Measurements from ENCODE around the gene CMTM7. TPM values are rescaled to one million over a fixed set of nuclear protein-coding genes. Genes with fewer than 3 reads are reported as not detected.
A peak's percentile ranks its signal among the peaks of the same experiment; 100 is the strongest.

The CMTM7 gene
- polyA plus RNA-seq, 3 donors: 100 to 148 (median 146) TPM

- no peak for DNase-seq
- Mint-ChIP-seq H3K27ac (peak overlapping the region; percentile 87 to 99 (median 96)), H3K36me3 (peaks cover 66 to 83% of the 10 kb centered on the region in 2 donors), H3K27me3 (ENCODE audit: low read depth in 3 of 3) (no peaks in the 10 kb centered on the region), H3K9me3 (no peaks in the 10 kb centered on the region), H3K4me1 (peaks cover 41% of the 10 kb centered on the region), H3K4me3 (no peak overlapping the region)
- intact Hi-C loops (cut with micrococcal nuclease): no loop called here
- TF ChIP-seq CTCF (IDR thresholded peaks at IDR 0.05): no peak
- Histone ChIP-seq H2AFZ (ENCODE audit: insufficient read depth, low read depth, low read length, poor library complexity, severe bottlenecking) (no peak overlapping the region), H3K4me1 (ENCODE audit: control insufficient read depth in 1 of 2, insufficient read depth in 2 of 2, low read length in 2 of 2) (peaks cover 19 to 32% of the 10 kb centered on the region in 2 donors), H3K9me3 (replicated peaks in 1 of 2; ENCODE audit: control insufficient read depth in 1 of 2, insufficient read depth in 1 of 2, low read length in 2 of 2) (no peaks in the 10 kb centered on the region), H3K4me2 (replicated peaks; ENCODE audit: extremely low read depth, low read length, poor library complexity, severe bottlenecking) (peak overlapping the region; percentile 71), H4K20me1 (ENCODE audit: insufficient read depth, low read length) (no peaks in the 10 kb centered on the region), H3K36me3 (replicated peaks in 1 of 2; ENCODE audit: control insufficient read depth in 1 of 2, insufficient read depth in 2 of 2, low read length in 2 of 2) (peaks cover 48 to 75% of the 10 kb centered on the region in 2 donors), H3K4me3 (replicated peaks in 1 of 3; ENCODE audit: low read depth in 2 of 3, low read length in 3 of 3) (no peak overlapping the region), H3K79me2 (ENCODE audit: insufficient read depth, low read length) (peaks cover 88% of the 10 kb centered on the region), H3K27ac (ENCODE audit: low read depth in 1 of 2, low read length in 2 of 2) (peak overlapping the region; percentile 63 to 94), H3K27me3 (ENCODE audit: control insufficient read depth in 2 of 2, insufficient read depth in 2 of 2, low read length in 2 of 2) (no peaks in the 10 kb centered on the region), H3K9ac (ENCODE audit: insufficient read depth, low read length, poor library complexity, severe bottlenecking) (no peak overlapping the region)
- no CpG with 5 or more reads among the region's 1 CpG for WGBS (ENCODE audit: insufficient coverage)
Observed at GRCh38 chr3:32483772-32484171, 92.1 kb downstream of the CMTM7 start.

- no peak overlapping the region for H2AFZ ChIP-seq (ENCODE audit: insufficient read depth, low read depth, low read length, poor library complexity, severe bottlenecking)
- H3K36me3 ChIP-seq (replicated peaks in 1 of 2; ENCODE audit: control insufficient read depth in 1 of 2, insufficient read depth in 2 of 2, low read length in 2 of 2): peaks cover 48 to 70% of the 10 kb centered on the region in 2 donors
- no CpG with 5 or more reads among the region's 6 CpGs for WGBS (ENCODE audit: insufficient coverage)
- Mint-ChIP-seq H3K36me3 (peaks cover 59 to 81% of the 10 kb centered on the region in 2 donors), H3K4me1 (peaks cover 41% of the 10 kb centered on the region), H3K27me3 (ENCODE audit: low read depth in 3 of 3) (no peaks in the 10 kb centered on the region), H3K27ac (peak overlapping the region; percentile 87 to 99 (median 96)), H3K4me3 (peak overlapping the region; percentile 31 to 87), H3K9me3 (no peaks in the 10 kb centered on the region)
- peak overlapping the region; percentile 71 for H3K4me2 ChIP-seq (replicated peaks; ENCODE audit: extremely low read depth, low read length, poor library complexity, severe bottlenecking)
- no peaks in the 10 kb centered on the region for H4K20me1 ChIP-seq (ENCODE audit: insufficient read depth, low read length)
- peaks cover 86% of the 10 kb centered on the region for H3K79me2 ChIP-seq (ENCODE audit: insufficient read depth, low read length)
- H3K9ac ChIP-seq (ENCODE audit: insufficient read depth, low read length, poor library complexity, severe bottlenecking): peak overlapping the region; percentile 64
- H3K4me1 ChIP-seq (ENCODE audit: control insufficient read depth in 1 of 2, insufficient read depth in 2 of 2, low read length in 2 of 2): peaks cover 19 to 32% of the 10 kb centered on the region in 2 donors
- H3K27me3 ChIP-seq (ENCODE audit: control insufficient read depth in 2 of 2, insufficient read depth in 2 of 2, low read length in 2 of 2): no peaks in the 10 kb centered on the region
- H3K4me3 ChIP-seq (replicated peaks in 1 of 3; ENCODE audit: low read depth in 2 of 3, low read length in 3 of 3): peak overlapping the region in 2 of 3 experiments; percentile 16 to 66
- peak overlapping the region; percentile 78 to 94 for H3K27ac ChIP-seq (ENCODE audit: low read depth in 1 of 2, low read length in 2 of 2)
- no peaks in the 10 kb centered on the region for H3K9me3 ChIP-seq (replicated peaks in 1 of 2; ENCODE audit: control insufficient read depth in 1 of 2, insufficient read depth in 1 of 2, low read length in 2 of 2)
- DNase-seq: peak; percentile 87 to 93 (median 92)
- TF ChIP-seq CTCF (IDR thresholded peaks at IDR 0.05): no peak
- intact Hi-C loops (cut with micrococcal nuclease): no loop called here
Observed at GRCh38 chr3:32484436-32484835, 92.8 kb downstream of the CMTM7 start.
